Panc1 (cell line): ENCODE data around the gene CYP2A6. TPM values are rescaled to one million over a fixed set of nuclear protein-coding genes. Genes with fewer than 3 reads are reported as not detected.

Experiments
- ATAC-seq: fragments of 200-7000 bp; cut with Tn5 transposase; 2 replicates; pipeline ENCODE4 v1.9.1; 2020; ENCODE audit warnings: mild to moderate bottlenecking, moderate library complexity
- BruUV-seq: library from RNA; stranded (reverse); fragments of 400-500 nt; replicated peaks from 2 replicates; lab custom pipeline; 2021; lab: Mats Ljungman, UMichigan
- CTCF ChIA-PET: fragments of 300-600 bp; sonication (Branson Sonifier 250); formaldehyde crosslinking; loops from one replicate; lab custom pipeline; 2022; ENCODE audit warnings: antibody characterized with exemption; lab: Charles Lee
- POLR2A ChIA-PET: fragments of 300-600 bp; sonication (Branson Sonifier 250); formaldehyde crosslinking; loops from one replicate; lab custom pipeline; 2022; ENCODE audit warnings: antibody characterized with exemption; lab: Charles Lee
- DNase-seq: peaks from one replicate; pipeline ENCODE4 v3.0.0-alpha.2; 2010; ENCODE audit warnings: low read depth, low spot score
- H3K27ac ChIP-seq: 2 replicates; pipeline ENCODE4 v1.5.1; 2011; ENCODE audit warnings: mild to moderate bottlenecking, low read length, inconsistent platforms
- H3K27me3 ChIP-seq: fragments of 200-500 bp; sonication (Bioruptor generic); 2 replicates; pipeline ENCODE4 v1.6.0; 2014; ENCODE audit warnings: low read length, inconsistent platforms; ENCODE audit not compliant: control insufficient read depth, insufficient read depth
- H3K36me3 ChIP-seq: fragments of 200-500 bp; sonication (Bioruptor generic); 2 replicates; pipeline ENCODE4 v1.5.1; 2014; ENCODE audit warnings: inconsistent platforms, mild to moderate bottlenecking, low read length, moderate library complexity; ENCODE audit not compliant: control insufficient read depth, insufficient read depth
- H3K4me1 ChIP-seq: 2 replicates; pipeline ENCODE4 v1.5.1; 2011; ENCODE audit warnings: inconsistent platforms, mild to moderate bottlenecking, low read length, moderate library complexity; ENCODE audit not compliant: control insufficient read depth, insufficient read depth
- H3K4me3 ChIP-seq, 2 experiments: 2 replicates each; pipeline ENCODE4 v1.5.1; 2011 to 2012; ENCODE audit warnings: low read depth in 2 of 2, low read length in 2 of 2, mild to moderate bottlenecking in 2 of 2, inconsistent platforms in 1 of 2, moderate library complexity in 1 of 2
- H3K9me3 ChIP-seq: fragments of 200-500 bp; sonication (Bioruptor generic); 2 replicates; pipeline ENCODE4 v1.5.1; 2014; ENCODE audit warnings: low read depth, mild to moderate bottlenecking, inconsistent platforms, low read length, moderate library complexity; ENCODE audit not compliant: control insufficient read depth, insufficient read depth
- TCF7L2 ChIP-seq: IDR thresholded peaks from 2 replicates; pipeline ENCODE4 v1.6.1; 2011; ENCODE audit warnings: mild to moderate bottlenecking, low read depth, low read length, inconsistent platforms
- in situ Hi-C: cut with HindIII; loops from 2 replicates; pipeline ENCODE4 v1.10.0; 2016; ENCODE audit warnings: low sequenced_read_pairs, low pct_unique_long_range_greater_than_20kb
- intact Hi-C: fragments of 100-400 bp; cut with micrococcal nuclease; formaldehyde crosslinking; loops from one replicate; pipeline ENCODE4 v1.10.0; 2022; ENCODE audit not compliant: unreplicated experiment
- total RNA-seq: library from RNA; stranded (reverse); gene quantifications from one replicate; pipeline ENCODE4 v1.2.1, GENCODE V29; 2021; ENCODE audit not compliant: unreplicated experiment
- TF ChIP-seq, protein P1 (sequence below): fragments of 450-650 bp; IDR thresholded peaks from 2 replicates; pipeline ENCODE4 v1.5.1; 2017; ENCODE audit warnings: mild to moderate bottlenecking
- TF ChIP-seq, protein P2 (sequence below), 2 experiments: IDR thresholded peaks; 2 replicates each; pipeline ENCODE4 v1.6.1; 2011 to 2012; ENCODE audit warnings: low read depth in 2 of 2, control low read depth in 1 of 2, low read length in 1 of 2, mild to moderate bottlenecking in 1 of 2, moderate library complexity in 1 of 2; ENCODE audit not compliant: insufficient read depth in 1 of 2

The CYP2A6 gene
- total RNA-seq, 1 experiment from 2014 or later = 0.41 TPM

DNA sequence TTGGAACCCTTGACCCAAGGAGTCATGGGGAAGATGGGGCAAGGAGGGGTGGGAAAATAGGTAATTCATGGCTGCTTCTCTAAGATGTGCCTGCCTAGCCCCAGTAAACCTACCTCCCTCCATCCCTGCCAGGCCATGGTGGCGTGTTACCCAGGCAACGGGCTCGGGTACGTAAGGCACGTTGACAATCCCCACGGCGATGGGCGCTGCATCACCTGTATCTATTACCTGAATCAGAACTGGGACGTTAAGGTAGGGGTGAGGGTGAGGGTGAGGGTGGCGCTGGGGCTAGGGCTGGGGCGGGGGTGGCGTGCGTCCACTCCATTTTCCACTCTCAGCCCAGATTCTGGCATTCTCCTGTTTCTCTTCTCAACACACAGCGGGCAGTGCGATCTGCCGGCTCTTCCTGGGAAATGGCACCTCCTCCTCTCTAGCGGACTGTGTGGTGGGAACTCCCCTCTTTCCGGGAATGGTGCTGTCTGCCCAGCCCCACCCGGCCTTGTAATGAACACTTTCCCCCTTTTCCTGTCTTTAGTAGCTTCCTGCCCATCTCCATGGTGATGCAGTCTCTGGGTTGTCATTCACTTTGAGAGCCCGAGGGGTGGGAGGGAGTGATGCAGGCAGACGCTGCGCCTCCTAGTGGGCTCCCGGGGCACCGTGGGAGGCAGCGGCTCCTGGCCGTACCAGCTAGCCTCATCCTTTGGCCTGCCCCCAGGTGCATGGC is 43.7 kb downstream of the CYP2A6 start:
- no peak overlapping the region for H3K27ac ChIP-seq
- TF ChIP-seq, protein P1, sequence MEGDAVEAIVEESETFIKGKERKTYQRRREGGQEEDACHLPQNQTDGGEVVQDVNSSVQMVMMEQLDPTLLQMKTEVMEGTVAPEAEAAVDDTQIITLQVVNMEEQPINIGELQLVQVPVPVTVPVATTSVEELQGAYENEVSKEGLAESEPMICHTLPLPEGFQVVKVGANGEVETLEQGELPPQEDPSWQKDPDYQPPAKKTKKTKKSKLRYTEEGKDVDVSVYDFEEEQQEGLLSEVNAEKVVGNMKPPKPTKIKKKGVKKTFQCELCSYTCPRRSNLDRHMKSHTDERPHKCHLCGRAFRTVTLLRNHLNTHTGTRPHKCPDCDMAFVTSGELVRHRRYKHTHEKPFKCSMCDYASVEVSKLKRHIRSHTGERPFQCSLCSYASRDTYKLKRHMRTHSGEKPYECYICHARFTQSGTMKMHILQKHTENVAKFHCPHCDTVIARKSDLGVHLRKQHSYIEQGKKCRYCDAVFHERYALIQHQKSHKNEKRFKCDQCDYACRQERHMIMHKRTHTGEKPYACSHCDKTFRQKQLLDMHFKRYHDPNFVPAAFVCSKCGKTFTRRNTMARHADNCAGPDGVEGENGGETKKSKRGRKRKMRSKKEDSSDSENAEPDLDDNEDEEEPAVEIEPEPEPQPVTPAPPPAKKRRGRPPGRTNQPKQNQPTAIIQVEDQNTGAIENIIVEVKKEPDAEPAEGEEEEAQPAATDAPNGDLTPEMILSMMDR = peak; percentile 86
- TF ChIP-seq, protein P2, sequence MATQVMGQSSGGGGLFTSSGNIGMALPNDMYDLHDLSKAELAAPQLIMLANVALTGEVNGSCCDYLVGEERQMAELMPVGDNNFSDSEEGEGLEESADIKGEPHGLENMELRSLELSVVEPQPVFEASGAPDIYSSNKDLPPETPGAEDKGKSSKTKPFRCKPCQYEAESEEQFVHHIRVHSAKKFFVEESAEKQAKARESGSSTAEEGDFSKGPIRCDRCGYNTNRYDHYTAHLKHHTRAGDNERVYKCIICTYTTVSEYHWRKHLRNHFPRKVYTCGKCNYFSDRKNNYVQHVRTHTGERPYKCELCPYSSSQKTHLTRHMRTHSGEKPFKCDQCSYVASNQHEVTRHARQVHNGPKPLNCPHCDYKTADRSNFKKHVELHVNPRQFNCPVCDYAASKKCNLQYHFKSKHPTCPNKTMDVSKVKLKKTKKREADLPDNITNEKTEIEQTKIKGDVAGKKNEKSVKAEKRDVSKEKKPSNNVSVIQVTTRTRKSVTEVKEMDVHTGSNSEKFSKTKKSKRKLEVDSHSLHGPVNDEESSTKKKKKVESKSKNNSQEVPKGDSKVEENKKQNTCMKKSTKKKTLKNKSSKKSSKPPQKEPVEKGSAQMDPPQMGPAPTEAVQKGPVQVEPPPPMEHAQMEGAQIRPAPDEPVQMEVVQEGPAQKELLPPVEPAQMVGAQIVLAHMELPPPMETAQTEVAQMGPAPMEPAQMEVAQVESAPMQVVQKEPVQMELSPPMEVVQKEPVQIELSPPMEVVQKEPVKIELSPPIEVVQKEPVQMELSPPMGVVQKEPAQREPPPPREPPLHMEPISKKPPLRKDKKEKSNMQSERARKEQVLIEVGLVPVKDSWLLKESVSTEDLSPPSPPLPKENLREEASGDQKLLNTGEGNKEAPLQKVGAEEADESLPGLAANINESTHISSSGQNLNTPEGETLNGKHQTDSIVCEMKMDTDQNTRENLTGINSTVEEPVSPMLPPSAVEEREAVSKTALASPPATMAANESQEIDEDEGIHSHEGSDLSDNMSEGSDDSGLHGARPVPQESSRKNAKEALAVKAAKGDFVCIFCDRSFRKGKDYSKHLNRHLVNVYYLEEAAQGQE (IDR thresholded peaks at IDR 0.05; ENCODE audit: insufficient read depth in 1 of 2, low read depth in 2 of 2, low read length in 1 of 2) = no peak
- peaks cover 49% of the 10 kb centered on the region for H3K4me1 ChIP-seq
- peak; percentile 40; the same call in 1 of the 2 replicates for ATAC-seq
- no peaks in the 10 kb centered on the region for H3K9me3 ChIP-seq
- no peak overlapping the region for H3K4me3 ChIP-seq
- H3K36me3 ChIP-seq = no peaks in the 10 kb centered on the region
- ChIA-PET CTCF (interaction anchor here (0.6 kb wide), 1 partner anchor 362 kb away, joined by 6 read pairs; no protein-coding TSS in a partner anchor), POLR2A (no interaction called here)
- in situ Hi-C loops (no loop called here), intact Hi-C loops (loop anchor here (10.0 kb wide), 1 partner anchor 142 kb away; no protein-coding TSS in a partner anchor)
- no peak for DNase-seq
- no TSS peak for BruUV-seq
- H3K27me3 ChIP-seq = no peaks in the 10 kb centered on the region

DNA sequence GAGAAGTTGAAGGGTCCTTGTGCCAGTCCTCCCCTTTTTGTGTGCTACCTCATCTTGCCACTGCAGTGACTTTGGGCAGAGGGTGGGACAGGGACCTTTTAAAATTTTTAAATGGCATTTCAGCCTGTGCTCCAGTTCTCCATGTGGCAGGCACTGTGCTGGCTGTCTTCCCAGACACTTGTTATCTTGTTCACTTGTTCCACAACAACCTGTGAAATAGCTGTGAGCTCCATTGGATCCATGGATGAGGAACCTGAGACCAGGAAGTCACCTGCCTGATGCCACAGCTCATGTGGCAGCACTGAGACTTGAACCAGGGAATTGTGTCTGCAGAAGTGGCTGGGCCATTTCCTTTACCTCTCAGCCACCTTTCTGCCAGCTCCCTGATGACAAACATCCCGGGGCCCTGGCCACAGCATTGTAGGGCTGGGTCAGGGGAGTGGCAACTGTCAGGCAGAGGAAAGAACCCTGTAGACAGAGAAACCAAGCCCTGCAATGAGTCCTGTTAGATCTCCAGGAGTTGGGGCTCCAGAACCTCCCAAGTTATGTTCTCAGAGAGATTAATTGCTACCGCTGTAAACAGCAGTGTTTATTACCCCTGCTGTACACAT is 44.9 kb downstream of the CYP2A6 start:
- Histone ChIP-seq H3K4me3 (no peak overlapping the region), H3K27ac (no peak overlapping the region), H3K27me3 (no peaks in the 10 kb centered on the region), H3K36me3 (no peaks in the 10 kb centered on the region), H3K9me3 (no peaks in the 10 kb centered on the region), H3K4me1 (peaks cover 57% of the 10 kb centered on the region)
- BruUV-seq = no TSS peak
- TF ChIP-seq TCF7L2 = no peak
- TF ChIP-seq, protein P1 = no peak
- TF ChIP-seq, protein P2 (IDR thresholded peaks at IDR 0.05; ENCODE audit: insufficient read depth in 1 of 2, low read depth in 2 of 2, low read length in 1 of 2) = no peak
- DNase-seq = no peak
- intact Hi-C loops = loop anchor here (10.0 kb wide), 1 partner anchor 141 kb away; no protein-coding TSS in a partner anchor
- CTCF ChIA-PET = no interaction called here
- ATAC-seq = no peak
- POLR2A ChIA-PET = no interaction called here
- in situ Hi-C loops = no loop called here
